Measurements from ENCODE around the gene FEM1B. TPM values are rescaled to one million over a fixed set of nuclear protein-coding genes. Genes with fewer than 3 reads are reported as not detected.

Gene FEM1B
- total and polyA plus RNA-seq, 2 donors (not counting 3 experiments of a cell fraction or from before 2014, with no cell fraction given) = 11.1 to 33.2 TPM

- TF ChIP-seq MYC (IDR thresholded peaks at IDR 0.05; ENCODE audit: low read depth, low read length) (no peak), MAX (IDR thresholded peaks at IDR 0.05; ENCODE audit: insufficient read depth, insufficient read length) (no peak), EZH2 (IDR thresholded peaks at IDR 0.05; ENCODE audit: borderline replicate concordance, low read depth, low read length, severe bottlenecking) (no peak), POLR2AphosphoS5 (IDR thresholded peaks at IDR 0.05; ENCODE audit: insufficient read depth, low read depth, low read length) (no peak), CTCF (IDR thresholded peaks at IDR 0.05; ENCODE audit: extremely low read depth in 1 of 2, insufficient read depth in 1 of 2, low read depth in 1 of 2, low read length in 2 of 2) (no peak), FOS (IDR thresholded peaks at IDR 0.05; ENCODE audit: borderline replicate concordance, insufficient read depth, low read length) (no peak), GATA2 (IDR thresholded peaks at IDR 0.05; ENCODE audit: insufficient read depth, insufficient read length, low read depth, low read length) (no peak), POLR2A (IDR thresholded peaks at IDR 0.05; ENCODE audit: low read depth, low read length) (no peak)
- no peak overlapping the region for H3K9ac ChIP-seq (replicated peaks; ENCODE audit: extremely low read depth, insufficient read depth, low read length)
- H3K4me1 ChIP-seq (ENCODE audit: control insufficient read depth, extremely low read depth, insufficient read depth, low read length) = peaks cover 4% of the 10 kb centered on the region
- POLR2A ChIA-PET = no interaction called here
- no peaks in the 10 kb centered on the region for H3K9me1 ChIP-seq (replicated peaks; ENCODE audit: control insufficient read depth, extremely low read depth, insufficient read depth, low read length)
- H3K4me2 ChIP-seq (ENCODE audit: insufficient read depth, low read length) = no peak overlapping the region
- intact Hi-C loops (cut with micrococcal nuclease) (no loop called here), dilution Hi-C loops (cut with MboI; ENCODE audit: extremely low pct_ligation_motif_present, low sequenced_read_pairs) (no loop called here)
- no peak overlapping the region for H3K27ac ChIP-seq (ENCODE audit: insufficient read depth, low read depth, low read length)
- BruUV-seq (replicated peaks) = no TSS peak
- H4K20me1 ChIP-seq (replicated peaks; ENCODE audit: control insufficient read depth, extremely low read depth, insufficient read depth, low read length) = peaks cover 13% of the 10 kb centered on the region
- FAIRE-seq (no peak), DNase-seq (ENCODE audit: low read depth, low spot score) (no peak)
- no peak overlapping the region for H2AFZ ChIP-seq (ENCODE audit: low read depth, low read length)
- CTCF ChIA-PET = no interaction called here
- H3K4me3 ChIP-seq (replicated peaks in 1 of 3; ENCODE audit: insufficient read depth in 1 of 3, low read depth in 1 of 3, low read length in 3 of 3) = no peak overlapping the region
- no peaks in the 10 kb centered on the region for H3K9me3 ChIP-seq (replicated peaks; ENCODE audit: control insufficient read depth, insufficient read depth, low read length)
- H3K27me3 ChIP-seq (ENCODE audit: control insufficient read depth in 2 of 2, insufficient read depth in 2 of 2, low read length in 2 of 2) = no peaks in the 10 kb centered on the region
- H3K79me2 ChIP-seq (ENCODE audit: control insufficient read depth, insufficient read depth, low read length) = peaks cover 98% of the 10 kb centered on the region
- peaks cover 7 to 13% of the 10 kb centered on the region in 2 experiments for H3K36me3 ChIP-seq (ENCODE audit: control insufficient read depth in 2 of 2, extremely low read depth in 1 of 2, insufficient read depth in 2 of 2, low read length in 2 of 2)
Observed at GRCh38 chr15:68286256-68286655, 8.7 kb downstream of the FEM1B start.
